ENCODE results near the gene OAS3.

OAS3 gene

DNA sequence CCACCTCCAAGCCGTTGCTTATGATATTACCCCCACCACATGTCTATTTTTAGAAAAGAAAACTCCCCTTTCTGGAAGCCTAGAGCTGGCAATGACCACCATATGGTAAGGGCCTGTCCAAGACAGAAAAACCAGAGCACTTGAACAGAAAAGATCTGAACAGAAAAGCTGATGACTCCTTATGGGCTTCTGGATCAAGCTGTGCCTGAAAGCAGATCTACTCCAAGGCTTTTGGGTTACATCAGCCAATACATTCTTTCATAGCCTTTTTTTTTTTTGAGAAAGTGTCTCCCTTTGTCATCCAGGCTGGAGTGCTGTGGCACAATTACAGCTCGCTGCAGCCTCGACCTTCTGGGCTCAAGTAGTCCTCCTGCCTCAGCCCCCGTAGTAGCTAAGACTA lies 23.3 kb downstream of the OAS3 start:
- DNase-seq = no peak

DNA sequence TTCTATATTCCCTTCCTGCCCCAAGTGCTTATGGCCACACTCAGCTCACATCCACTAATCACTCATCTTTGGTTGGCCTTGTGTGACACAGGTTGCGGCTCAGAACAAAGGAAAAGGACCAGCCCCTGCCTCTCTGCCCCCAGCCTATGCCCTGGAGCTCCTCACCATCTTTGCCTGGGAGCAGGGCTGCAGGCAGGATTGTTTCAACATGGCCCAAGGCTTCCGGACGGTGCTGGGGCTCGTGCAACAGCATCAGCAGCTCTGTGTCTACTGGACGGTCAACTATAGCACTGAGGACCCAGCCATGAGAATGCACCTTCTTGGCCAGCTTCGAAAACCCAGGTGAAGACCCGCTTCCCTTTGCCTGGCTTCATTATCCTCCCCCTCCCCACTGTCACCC lies 24.3 kb downstream of the OAS3 start:
- no peak for DNase-seq

DNA sequence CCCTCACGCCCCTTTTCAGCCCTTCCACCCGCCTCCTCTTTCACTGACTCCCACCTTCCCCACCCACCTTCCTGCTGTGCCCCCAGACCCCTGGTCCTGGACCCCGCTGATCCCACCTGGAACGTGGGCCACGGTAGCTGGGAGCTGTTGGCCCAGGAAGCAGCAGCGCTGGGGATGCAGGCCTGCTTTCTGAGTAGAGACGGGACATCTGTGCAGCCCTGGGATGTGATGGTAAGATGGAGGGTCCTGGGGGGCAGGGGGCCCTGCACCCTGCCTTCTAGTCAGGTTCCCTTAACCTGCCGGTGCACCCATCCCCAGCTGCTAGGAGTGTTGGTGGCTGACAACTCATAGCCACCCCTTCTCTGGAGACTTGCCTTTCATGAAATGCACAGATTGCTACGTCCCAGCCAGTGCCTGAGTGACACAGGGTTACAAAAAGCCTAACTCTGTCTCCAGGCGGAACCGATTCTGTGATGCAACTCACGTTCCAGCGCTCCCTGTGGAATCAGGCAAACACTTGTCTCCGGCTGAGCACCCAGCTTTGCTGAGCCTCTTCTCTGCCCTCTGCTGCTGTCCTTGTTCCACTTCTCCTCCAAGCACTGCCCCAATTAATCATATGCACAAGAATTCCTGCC lies 25.1 kb downstream of the OAS3 start:
- no peak for DNase-seq

DNA sequence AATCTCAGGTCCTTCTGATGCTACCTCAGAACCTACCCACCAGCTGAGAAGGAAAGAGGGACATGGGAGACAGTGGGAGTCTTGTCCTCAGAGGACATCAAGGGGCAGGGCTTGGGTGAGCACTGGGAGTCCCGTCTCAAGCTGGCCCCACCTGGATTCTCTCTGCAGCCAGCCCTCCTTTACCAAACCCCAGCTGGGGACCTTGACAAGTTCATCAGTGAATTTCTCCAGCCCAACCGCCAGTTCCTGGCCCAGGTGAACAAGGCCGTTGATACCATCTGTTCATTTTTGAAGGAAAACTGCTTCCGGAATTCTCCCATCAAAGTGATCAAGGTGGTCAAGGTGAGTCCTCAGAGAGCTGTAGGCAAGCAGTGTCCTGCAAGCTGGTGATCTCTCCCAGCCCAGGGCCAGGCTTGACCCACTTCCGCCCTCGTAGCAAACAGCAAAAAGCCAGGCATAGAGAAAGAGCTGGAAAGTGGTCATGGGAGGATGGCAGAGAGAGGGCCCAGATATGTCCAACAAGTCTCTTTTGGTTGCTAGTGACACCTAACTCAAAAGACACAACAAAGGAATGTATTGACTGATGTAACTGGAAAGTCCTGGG lies 25.9 kb downstream of the OAS3 start:
- no peak for DNase-seq

DNA sequence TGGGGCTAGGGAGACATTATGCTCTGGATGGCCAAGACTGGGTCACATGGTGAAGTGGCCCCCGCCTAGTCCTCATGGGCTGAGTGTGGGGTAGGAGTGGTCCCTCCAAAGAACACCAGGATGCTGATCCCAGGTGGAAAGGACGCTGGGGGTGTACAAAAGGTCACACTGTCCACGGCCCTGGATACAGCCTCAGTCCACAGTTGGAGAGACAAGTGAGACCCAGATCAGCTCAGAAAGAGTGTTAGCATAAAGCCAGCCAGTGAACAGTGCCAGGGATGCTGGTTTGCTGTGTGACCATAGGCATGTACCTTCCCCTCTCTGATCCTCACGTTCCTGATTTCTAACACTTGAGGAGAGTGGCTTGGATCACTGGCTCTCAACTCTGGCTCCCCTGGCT lies 26.6 kb downstream of the OAS3 start:
- DNase-seq = no peak

DNA sequence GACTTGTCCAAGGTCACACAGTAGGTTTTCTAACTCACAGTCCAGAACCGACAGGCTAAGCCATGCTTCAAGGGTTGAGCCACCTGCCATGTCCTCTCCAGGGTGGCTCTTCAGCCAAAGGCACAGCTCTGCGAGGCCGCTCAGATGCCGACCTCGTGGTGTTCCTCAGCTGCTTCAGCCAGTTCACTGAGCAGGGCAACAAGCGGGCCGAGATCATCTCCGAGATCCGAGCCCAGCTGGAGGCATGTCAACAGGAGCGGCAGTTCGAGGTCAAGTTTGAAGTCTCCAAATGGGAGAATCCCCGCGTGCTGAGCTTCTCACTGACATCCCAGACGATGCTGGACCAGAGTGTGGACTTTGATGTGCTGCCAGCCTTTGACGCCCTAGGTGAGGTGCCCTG lies 27.4 kb downstream of the OAS3 start:
- no peak for DNase-seq

DNA sequence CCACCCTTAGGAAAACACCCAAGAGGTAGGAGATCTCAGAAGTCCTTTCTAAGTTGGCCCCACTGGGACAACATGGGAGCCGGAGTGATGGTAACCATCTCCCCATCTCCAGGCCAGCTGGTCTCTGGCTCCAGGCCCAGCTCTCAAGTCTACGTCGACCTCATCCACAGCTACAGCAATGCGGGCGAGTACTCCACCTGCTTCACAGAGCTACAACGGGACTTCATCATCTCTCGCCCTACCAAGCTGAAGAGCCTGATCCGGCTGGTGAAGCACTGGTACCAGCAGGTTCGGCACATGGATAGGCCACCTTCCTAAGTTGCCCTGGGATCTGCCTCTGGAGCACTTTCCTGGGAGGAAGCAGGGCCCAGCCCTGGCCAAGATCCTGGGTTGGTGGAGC lies 29.0 kb downstream of the OAS3 start:
- no peak for DNase-seq

DNA sequence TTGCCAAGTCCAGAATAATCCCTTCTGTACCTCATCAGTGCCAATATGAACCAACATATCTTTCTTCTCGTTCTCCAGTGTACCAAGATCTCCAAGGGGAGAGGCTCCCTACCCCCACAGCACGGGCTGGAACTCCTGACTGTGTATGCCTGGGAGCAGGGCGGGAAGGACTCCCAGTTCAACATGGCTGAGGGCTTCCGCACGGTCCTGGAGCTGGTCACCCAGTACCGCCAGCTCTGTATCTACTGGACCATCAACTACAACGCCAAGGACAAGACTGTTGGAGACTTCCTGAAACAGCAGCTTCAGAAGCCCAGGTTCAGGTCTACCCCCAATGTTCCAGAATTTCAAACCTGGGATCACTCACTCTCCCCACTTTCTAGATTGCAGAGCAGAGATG lies 29.6 kb downstream of the OAS3 start:
- DNase-seq = no peak

DNA sequence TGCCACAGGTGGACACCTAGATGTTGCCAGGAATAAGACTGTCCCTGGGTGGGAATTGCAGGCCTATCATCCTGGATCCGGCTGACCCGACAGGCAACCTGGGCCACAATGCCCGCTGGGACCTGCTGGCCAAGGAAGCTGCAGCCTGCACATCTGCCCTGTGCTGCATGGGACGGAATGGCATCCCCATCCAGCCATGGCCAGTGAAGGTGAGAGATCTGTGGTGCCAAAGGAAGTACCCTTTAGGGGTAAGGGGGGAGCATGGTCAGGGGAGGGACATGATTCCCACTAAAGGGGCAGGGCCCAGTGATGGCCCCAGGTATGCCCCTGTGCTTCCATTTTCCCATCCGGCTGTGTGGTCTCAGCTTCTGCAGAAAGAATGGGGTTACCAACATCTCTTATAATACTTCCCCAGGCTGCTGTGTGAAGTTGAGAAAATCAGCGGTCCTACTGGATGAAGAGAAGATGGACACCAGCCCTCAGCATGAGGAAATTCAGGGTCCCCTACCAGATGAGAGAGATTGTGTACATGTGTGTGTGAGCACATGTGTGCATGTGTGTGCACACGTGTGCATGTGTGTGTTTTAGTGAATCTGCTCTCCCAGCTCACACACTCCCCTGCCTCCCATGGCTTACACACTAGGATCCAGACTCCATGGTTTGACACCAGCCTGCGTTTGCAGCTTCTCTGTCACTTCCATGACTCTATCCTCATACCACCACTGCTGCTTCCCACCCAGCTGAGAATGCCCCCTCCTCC lies 31.5 kb downstream of the OAS3 start:
- DNase-seq = no peak

DNA sequence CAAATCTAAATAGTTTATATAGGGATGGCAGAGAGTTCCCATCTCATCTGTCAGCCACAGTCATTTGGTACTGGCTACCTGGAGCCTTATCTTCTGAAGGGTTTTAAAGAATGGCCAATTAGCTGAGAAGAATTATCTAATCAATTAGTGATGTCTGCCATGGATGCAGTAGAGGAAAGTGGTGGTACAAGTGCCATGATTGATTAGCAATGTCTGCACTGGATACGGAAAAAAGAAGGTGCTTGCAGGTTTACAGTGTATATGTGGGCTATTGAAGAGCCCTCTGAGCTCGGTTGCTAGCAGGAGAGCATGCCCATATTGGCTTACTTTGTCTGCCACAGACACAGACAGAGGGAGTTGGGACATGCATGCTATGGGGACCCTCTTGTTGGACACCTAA lies 32.1 kb downstream of the OAS3 start:
- DNase-seq = no peak

DNA sequence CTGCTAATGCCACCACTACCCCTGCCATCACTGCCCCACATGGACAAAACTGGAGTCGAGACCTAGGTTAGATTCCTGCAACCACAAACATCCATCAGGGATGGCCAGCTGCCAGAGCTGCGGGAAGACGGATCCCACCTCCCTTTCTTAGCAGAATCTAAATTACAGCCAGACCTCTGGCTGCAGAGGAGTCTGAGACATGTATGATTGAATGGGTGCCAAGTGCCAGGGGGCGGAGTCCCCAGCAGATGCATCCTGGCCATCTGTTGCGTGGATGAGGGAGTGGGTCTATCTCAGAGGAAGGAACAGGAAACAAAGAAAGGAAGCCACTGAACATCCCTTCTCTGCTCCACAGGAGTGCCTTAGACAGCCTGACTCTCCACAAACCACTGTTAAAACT lies 33.0 kb downstream of the OAS3 start:
- peak; percentile 29 to 63 for DNase-seq

DNA sequence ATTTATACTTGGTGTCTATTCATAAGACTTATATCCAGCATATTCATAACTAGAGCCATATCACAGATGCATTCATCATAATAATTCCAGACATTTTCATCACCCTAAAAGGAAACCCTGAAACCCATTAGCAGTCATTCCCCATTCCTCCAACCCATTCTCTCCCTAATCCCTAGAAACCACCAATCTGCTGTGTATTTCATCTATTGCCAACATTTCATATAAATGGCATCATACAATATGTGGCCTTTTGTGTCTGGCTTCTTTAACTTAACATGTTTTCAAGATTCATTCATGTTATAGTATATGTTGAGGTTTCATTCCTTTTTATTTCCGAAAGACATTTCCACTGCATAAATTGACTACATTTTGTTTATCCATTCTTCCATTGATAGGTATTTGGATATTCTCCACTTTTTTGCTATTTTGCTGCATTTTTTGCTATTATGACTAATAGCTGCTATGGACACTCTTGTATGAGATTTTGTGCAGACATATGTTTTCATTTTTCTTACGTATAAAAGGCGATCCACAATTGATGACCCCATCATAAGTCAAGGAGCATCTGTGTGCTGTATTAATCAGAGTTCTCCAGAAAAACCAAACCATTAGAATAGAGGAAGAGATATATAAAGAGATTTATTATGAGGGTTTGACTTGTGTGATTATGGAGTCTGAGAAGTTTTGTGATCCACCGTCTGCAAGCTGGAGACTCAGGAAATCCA lies 34.9 kb downstream of the OAS3 start:
- DNase-seq = no peak

DNA sequence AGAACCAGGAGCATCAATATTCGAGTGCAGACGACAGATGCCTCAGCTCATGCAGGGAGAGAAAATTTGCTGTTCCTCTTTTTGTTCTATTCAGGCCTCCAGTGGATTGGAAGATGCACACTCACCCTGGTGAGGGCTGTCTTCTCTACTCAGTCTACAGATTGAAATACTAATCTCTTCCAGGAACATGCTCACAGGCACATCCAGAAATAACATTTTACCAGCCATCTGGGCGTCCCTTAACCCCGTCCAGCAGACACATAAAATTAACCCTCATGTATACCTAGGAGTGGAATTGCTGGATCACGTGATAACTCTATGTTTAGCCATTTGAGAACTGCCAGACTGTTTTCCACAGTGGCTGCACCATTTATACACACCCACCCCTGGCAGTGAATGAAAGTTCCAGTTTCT lies 35.6 kb downstream of the OAS3 start:
- peak; percentile 18 to 29 for DNase-seq

DNA sequence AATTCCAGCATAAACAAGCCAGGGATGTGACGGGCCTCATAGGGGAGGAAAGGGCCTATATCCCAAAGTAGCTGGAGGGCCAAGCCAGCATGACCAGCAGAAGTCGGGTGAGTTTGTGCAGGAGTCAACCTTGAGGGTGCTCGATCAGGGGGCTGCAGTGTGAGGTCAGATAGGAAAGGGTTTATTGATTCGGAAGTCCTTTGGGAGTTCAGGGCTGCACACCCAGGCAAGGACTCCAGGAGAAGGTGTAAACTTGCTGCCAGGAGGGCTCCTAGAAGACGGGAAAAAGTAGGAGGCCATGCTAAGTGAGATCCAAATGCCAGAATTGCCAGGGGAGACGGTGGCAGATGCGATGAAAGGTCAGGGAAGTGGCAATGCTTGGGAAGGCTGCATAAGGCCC lies 36.6 kb downstream of the OAS3 start:
- DNase-seq = no peak

DNA sequence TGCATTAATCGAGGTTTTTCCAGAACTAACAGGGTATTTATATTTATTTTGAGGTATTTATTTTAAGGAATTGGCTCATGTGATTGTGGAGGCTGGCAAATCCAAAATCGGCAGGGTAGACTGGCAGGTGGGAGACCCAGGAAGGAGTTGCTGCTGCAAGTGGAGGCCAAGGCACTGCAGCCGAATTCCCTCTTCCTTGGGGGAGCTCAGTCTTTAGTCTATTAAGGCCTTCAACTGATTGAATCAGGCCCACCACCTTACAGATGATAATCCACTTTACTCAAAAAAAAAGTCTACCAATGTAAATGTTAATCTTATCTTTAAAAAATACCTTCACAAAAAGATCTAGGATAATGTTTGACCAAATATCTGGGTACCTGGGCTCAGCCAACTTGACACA lies 38.9 kb downstream of the OAS3 start:
- no peak for DNase-seq

DNA sequence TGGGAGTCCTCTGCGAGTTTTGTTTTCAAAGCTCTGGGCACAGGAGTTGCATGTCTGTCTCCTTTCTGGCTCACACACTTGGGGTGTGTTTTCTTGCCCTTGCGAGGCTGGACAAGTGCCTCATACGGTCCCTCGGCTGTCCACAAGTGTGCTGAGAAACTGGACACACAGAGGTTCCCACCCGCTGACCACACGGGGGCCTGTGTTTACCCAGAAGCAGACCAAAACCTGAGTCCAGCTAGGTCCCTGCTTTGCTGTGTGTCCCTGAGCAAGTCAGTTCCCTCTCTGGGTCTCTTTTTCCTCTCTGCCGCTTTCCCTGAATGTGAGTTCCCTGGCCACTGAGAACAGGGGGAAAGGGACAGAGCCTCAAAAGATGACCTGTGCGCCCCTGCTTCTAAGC lies 39.4 kb downstream of the OAS3 start:
- DNase-seq = no peak

DNA sequence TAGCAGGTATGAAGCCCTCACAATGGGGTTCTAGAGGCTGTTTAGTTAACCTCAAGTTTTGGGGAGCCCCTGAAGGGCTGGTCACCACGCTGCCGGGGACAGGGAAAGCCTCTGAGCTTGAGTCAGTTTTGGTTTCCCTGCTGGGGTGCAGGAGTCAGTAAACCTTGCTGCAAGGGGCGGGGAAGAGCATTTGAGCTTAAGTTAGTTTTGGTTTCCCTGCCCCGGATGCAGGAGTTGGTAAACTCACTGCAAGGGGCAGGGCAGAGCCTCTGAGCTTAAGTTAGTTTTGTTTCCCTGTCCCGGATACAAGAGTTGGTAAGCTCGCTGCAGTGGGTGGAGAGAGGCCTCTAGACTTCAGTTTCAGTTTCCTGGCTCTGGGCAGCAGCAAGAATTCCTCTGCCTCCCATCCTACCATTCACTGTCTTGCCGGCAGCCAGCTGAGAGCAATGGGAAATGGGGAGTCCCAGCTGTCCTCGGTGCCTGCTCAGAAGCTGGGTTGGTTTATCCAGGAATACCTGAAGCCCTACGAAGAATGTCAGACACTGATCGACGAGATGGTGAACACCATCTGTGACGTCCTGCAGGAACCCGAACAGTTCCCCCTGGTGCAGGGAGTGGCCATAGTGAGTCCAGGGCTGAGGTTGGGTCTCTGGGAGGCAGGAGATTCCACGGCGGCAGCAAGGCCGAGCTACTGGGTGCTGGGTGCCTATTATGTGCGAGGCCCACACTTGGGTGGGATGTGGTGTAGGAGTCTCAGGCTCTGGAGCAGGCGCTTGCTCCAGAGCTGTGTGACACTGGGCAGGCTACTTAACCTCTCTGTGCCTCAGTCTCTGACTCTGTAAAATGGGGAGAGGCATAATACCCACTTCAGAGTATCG lies 40.1 kb downstream of the OAS3 start, which contains the start of gene OAS2:
Gene OAS2 (plus strand): TSS at position 357 of the 878 bp plus-strand sequence. CDS start 90 bp downstream, at position 447.
- DNase-seq = peak; percentile 56 to 62

DNA sequence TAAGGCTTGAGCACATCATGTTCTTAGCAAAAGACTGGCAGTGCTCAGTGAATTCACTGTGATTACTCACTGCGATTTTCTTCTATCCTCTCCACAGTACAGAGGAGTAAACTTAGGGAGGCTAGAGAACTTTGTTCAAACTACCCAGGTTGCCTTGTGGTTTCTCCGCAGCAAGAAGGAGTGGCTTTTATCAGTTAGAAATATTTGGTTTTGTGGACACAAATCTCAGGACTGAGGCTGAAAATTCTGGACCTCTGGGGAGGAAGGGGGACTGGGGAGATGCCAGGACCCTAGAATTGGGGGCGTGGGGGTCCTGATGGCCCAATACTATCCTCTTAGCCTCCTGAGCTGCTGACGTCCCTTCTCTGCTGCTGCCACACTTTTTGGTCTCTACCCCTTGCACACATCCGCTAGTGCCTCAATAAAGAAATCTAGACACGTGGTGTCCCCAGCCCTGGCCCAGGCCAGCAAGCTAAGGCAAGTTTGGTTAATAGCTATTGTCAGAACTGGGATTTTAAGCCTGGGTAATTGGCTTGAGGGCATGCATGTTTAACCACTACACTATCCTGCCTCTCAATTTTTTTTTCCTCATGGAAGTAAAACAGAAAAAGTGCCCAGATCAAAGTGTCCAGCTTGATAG lies 40.9 kb downstream of the OAS3 start:
- no peak for DNase-seq

DNA sequence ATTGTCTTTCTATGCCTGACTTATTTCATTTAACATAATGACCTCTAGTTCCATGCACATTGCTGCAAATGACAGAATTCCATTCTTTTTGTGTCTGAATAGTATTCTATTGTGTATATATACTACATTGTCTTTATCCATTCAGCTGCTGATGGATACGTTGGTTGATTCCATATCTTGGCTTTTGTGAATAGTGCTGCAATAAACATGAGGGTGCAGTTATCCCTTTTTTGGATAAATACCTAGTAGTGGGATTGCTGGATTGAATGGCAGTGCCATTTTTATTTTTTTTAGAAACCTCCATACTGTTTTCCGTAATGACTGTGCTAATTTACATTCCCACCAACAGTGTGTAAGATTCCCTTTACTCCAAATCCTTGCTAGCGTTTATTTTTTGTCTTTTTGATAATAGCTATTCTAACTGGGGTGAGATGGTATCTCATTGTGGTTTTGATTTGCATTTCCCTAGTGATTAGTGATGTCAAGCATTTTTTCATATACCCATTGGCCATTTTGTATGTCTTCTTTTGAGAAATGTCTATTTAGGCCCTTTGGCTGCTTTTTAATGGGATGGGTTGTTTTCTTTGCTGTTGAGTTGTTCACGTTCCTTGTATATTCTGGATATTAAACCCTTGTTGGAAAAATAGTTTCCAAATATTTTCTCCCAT lies 42.4 kb downstream of the OAS3 start:
- DNase-seq = no peak

DNA sequence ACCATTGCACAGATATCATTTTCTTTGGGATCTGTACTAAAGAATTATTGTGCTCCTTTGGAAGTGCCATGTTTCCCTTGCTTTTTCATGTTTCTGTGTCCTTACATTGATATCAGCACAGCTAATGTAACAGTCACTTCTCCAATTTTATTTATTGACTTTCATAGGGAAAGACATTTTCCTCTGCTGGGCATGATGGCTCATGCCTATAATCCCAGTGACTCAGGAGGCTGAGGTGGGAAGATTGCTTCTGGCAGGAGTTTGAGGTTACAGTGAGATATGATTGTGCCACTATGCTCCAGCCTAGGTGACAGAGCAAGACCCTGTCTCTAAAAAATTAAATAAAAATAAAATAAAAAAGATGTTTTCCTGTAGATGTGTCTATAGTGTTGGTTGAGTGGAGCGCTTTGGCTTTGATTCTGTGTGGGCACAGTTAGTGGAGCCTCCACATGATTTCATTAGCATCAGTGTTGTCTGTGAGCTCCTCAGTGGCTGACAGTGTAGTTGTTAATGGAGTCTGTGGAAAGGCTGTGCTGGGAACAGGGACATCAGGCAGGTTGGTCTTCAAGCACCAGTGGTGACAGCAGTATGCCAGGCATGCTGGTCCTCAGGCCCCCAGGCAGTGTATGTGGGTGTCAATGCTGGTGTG lies 47.5 kb downstream of the OAS3 start:
- no peak for DNase-seq

DNA sequence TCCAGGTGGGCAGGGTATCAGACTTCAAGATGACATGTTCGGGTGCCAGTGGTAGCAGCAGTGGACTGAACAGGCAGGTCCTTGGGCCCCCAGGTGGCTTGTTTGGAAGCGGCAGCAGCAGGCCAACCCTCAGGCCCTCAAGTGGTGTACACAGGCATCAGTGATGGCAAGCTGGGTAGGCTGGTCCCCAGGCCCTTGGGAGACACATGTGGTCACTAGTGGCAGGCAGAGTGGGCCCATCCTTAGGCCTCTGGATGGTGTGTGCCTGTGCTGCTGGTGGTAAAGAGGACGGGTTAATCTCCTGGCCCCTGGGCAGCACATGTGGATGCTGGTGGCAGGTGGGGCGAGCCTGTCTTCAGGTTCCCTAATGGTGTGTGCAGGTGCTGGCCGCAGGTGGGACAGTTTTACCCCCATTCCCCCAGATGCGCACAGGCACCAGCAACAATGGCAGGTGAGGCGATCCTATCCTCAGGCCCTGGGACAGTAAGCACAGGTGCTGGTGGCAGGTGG lies 48.1 kb downstream of the OAS3 start:
- DNase-seq = no peak

Measured in Kasumi-1 (cell line).